Mesenchymal stem cell (in vitro differentiated cells and primary cell): ENCODE data around the gene CDH4.

ENCODE experiments used
- DNase-seq: peaks from one replicate; pipeline ENCODE4 v3.0.0-alpha.2; 2013
- H2AFZ ChIP-seq: one replicate; pipeline ENCODE4 v1.6.1; 2013; ENCODE audit warnings: low read depth, mild to moderate bottlenecking, control low read depth, inconsistent platforms, low read length, moderate library complexity
- H2AK5ac ChIP-seq: 2 replicates; pipeline ENCODE4 v1.6.1; 2013; ENCODE audit warnings: low read length, moderate library complexity, mild to moderate bottlenecking, inconsistent platforms; ENCODE audit not compliant: severe bottlenecking
- H2BK120ac ChIP-seq: one replicate; pipeline ENCODE4 v1.6.1; 2013; ENCODE audit warnings: low read depth, mild to moderate bottlenecking, inconsistent platforms, low read length, moderate library complexity
- H2BK12ac ChIP-seq, 2 experiments: one replicate each; pipeline ENCODE4 v1.6.1; 2013; ENCODE audit warnings: inconsistent platforms in 2 of 2, low read length in 2 of 2, mild to moderate bottlenecking in 2 of 2, moderate library complexity in 2 of 2, control low read depth in 1 of 2
- H2BK15ac ChIP-seq: one replicate; pipeline ENCODE4 v1.6.1; 2013; ENCODE audit warnings: mild to moderate bottlenecking, low read depth, inconsistent platforms; ENCODE audit not compliant: poor library complexity, severe bottlenecking
- H2BK5ac ChIP-seq: 2 replicates; pipeline ENCODE4 v1.6.1; 2013; ENCODE audit warnings: low read depth, mild to moderate bottlenecking, low read length, control low read depth, inconsistent platforms; ENCODE audit not compliant: poor library complexity, severe bottlenecking
- H3K14ac ChIP-seq, 2 experiments: one replicate each; pipeline ENCODE4 v1.6.1; 2013; ENCODE audit warnings: inconsistent platforms in 2 of 2, low read length in 2 of 2, control low read depth in 1 of 2, mild to moderate bottlenecking in 1 of 2, moderate library complexity in 1 of 2
- H3K18ac ChIP-seq, 2 experiments: one replicate each; pipeline ENCODE4 v1.6.1; 2013; ENCODE audit warnings: inconsistent platforms in 2 of 2, low read length in 2 of 2, control low read depth in 1 of 2, low read depth in 1 of 2, mild to moderate bottlenecking in 1 of 2
- H3K23ac ChIP-seq, 2 experiments: one replicate each; pipeline ENCODE4 v1.6.1; 2013; ENCODE audit warnings: inconsistent platforms in 2 of 2, low read length in 2 of 2, mild to moderate bottlenecking in 2 of 2, moderate library complexity in 2 of 2, control low read depth in 1 of 2
- H3K27ac ChIP-seq: 2 replicates; pipeline ENCODE4 v1.5.1; 2013; ENCODE audit warnings: mild to moderate bottlenecking, moderate library complexity, low read length, control low read depth, inconsistent platforms; ENCODE audit not compliant: poor library complexity, severe bottlenecking
- H3K27me3 ChIP-seq, 2 experiments: 2 replicates each; pipeline versions ENCODE4 v1.6.1 to v1.7.0; 2013; ENCODE audit warnings: low read length in 2 of 2, mild to moderate bottlenecking in 2 of 2, moderate library complexity in 2 of 2, control low read depth in 1 of 2, inconsistent platforms in 1 of 2; ENCODE audit not compliant: control insufficient read depth in 1 of 2, insufficient read depth in 1 of 2
- H3K36me3 ChIP-seq, 2 experiments: 2 replicates each; pipeline versions ENCODE4 v1.6.1 to v1.7.0; 2013; ENCODE audit warnings: low read length in 2 of 2, control low read depth in 1 of 2, inconsistent platforms in 1 of 2, low read depth in 1 of 2, mild to moderate bottlenecking in 1 of 2; ENCODE audit not compliant: insufficient read depth in 2 of 2, control insufficient read depth in 1 of 2
- H3K4ac ChIP-seq, 2 experiments: one replicate each; pipeline ENCODE4 v1.6.1; 2013; ENCODE audit warnings: inconsistent platforms in 2 of 2, low read length in 2 of 2, mild to moderate bottlenecking in 2 of 2, moderate library complexity in 2 of 2, control low read depth in 1 of 2, low read depth in 1 of 2
- H3K4me1 ChIP-seq: 2 replicates; pipeline ENCODE4 v1.6.1; 2013; ENCODE audit warnings: low read depth, low read length, control low read depth; ENCODE audit not compliant: control insufficient read depth, insufficient read depth
- H3K4me2 ChIP-seq: 2 replicates; pipeline ENCODE4 v1.6.1; 2013; ENCODE audit warnings: low read length, mild to moderate bottlenecking, inconsistent platforms; ENCODE audit not compliant: poor library complexity, severe bottlenecking
- H3K4me3 ChIP-seq, 2 experiments: 2 replicates each; pipeline versions ENCODE4 v1.5.1 to v1.7.0; 2013; ENCODE audit warnings: low read length in 2 of 2, mild to moderate bottlenecking in 2 of 2, control low read depth in 1 of 2, low read depth in 1 of 2; ENCODE audit not compliant: insufficient read depth in 1 of 2
- H3K79me1 ChIP-seq: replicated peaks from 2 replicates; pipeline ENCODE4 v1.6.1; 2013; ENCODE audit warnings: mild to moderate bottlenecking, control low read depth, low read length, inconsistent platforms; ENCODE audit not compliant: poor library complexity, severe bottlenecking
- H3K9ac ChIP-seq: 2 replicates; pipeline ENCODE4 v1.7.0; 2013; ENCODE audit warnings: mild to moderate bottlenecking, low read length, moderate library complexity
- H3K9me3 ChIP-seq: 2 replicates; pipeline ENCODE4 v1.7.0; 2013; ENCODE audit warnings: mild to moderate bottlenecking, low read length; ENCODE audit not compliant: control insufficient read depth
- H4K8ac ChIP-seq: one replicate; pipeline ENCODE4 v1.6.1; 2013; ENCODE audit warnings: inconsistent platforms, mild to moderate bottlenecking, low read length, moderate library complexity
- H4K91ac ChIP-seq: one replicate; pipeline ENCODE4 v1.6.1; 2013; ENCODE audit warnings: mild to moderate bottlenecking, low read length, inconsistent platforms
- WGBS: methylation state at CpG from one replicate; pipeline ENCODE4 v1.1.7; 2013; ENCODE audit warnings: mixed read lengths; 5-methylcytosine and 5-hydroxymethylcytosine counted together

The CDH4 gene

GRCh38 chr20:61652146-61652545 is 400.1 kb downstream of the CDH4 start:
- H2BK12ac ChIP-seq = no peak overlapping the region
- no peak overlapping the region for H4K8ac ChIP-seq
- no peak overlapping the region for H4K91ac ChIP-seq
- peaks cover 18 to 20% of the 10 kb centered on the region in 2 experiments for H3K27me3 ChIP-seq
- H3K14ac ChIP-seq = no peak overlapping the region
- H3K79me1 ChIP-seq = no peaks in the 10 kb centered on the region
- H3K4me1 ChIP-seq = peaks cover 6% of the 10 kb centered on the region
- H3K4ac ChIP-seq = no peak overlapping the region
- H2BK120ac ChIP-seq = no peak overlapping the region
- no peak for DNase-seq
- no peaks in the 10 kb centered on the region for H3K36me3 ChIP-seq
- no peak overlapping the region for H3K4me3 ChIP-seq
- H2AFZ ChIP-seq = no peak overlapping the region
- no peak overlapping the region for H3K4me2 ChIP-seq
- H3K18ac ChIP-seq = no peak overlapping the region
- no peak overlapping the region for H2AK5ac ChIP-seq
- no peak overlapping the region for H3K23ac ChIP-seq
- no peak overlapping the region for H2BK15ac ChIP-seq
- no peaks in the 10 kb centered on the region for H3K9me3 ChIP-seq
- 98% methylated on average over 7 of the region's 10 CpGs for WGBS
- no peak overlapping the region for H3K9ac ChIP-seq
- H2BK5ac ChIP-seq = no peak overlapping the region
- H3K27ac ChIP-seq = no peak overlapping the region

GRCh38 chr20:61654726-61655125 is 402.7 kb downstream of the CDH4 start:
- no peak overlapping the region for H2BK12ac ChIP-seq
- no peak overlapping the region for H3K18ac ChIP-seq
- peaks cover 3% of the 10 kb centered on the region for H3K4me1 ChIP-seq
- H2BK120ac ChIP-seq = no peak overlapping the region
- H3K23ac ChIP-seq = no peak overlapping the region
- peaks cover 4 to 13% of the 10 kb centered on the region in 2 experiments for H3K27me3 ChIP-seq
- H3K27ac ChIP-seq = no peak overlapping the region
- no peak overlapping the region for H2BK5ac ChIP-seq
- no peaks in the 10 kb centered on the region for H3K9me3 ChIP-seq
- no peak overlapping the region for H3K4ac ChIP-seq
- H3K79me1 ChIP-seq = no peaks in the 10 kb centered on the region
- no peak overlapping the region for H2AK5ac ChIP-seq
- H3K36me3 ChIP-seq = no peaks in the 10 kb centered on the region
- H3K14ac ChIP-seq = no peak overlapping the region
- no peak overlapping the region for H2AFZ ChIP-seq
- H4K8ac ChIP-seq = no peak overlapping the region
- H3K4me2 ChIP-seq = no peak overlapping the region
- H3K9ac ChIP-seq = no peak overlapping the region
- DNase-seq = no peak
- WGBS = 90% methylated on average over 14 of the region's 14 CpGs
- no peak overlapping the region for H4K91ac ChIP-seq
- no peak overlapping the region for H2BK15ac ChIP-seq
- H3K4me3 ChIP-seq = no peak overlapping the region

- WGBS = 92% methylated on average over 10 of the region's 10 CpGs
- Histone ChIP-seq H3K27ac (no peak overlapping the region), H3K79me1 (no peaks in the 10 kb centered on the region), H3K4me3 (no peak overlapping the region), H4K8ac (no peak overlapping the region), H2AK5ac (no peak overlapping the region), H3K4me2 (no peak overlapping the region), H3K9me3 (no peaks in the 10 kb centered on the region), H2BK5ac (no peak overlapping the region), H3K9ac (no peak overlapping the region), H3K23ac (no peak overlapping the region), H2BK15ac (no peak overlapping the region), H3K27me3 (peaks cover 4 to 13% of the 10 kb centered on the region in 2 experiments), H3K14ac (no peak overlapping the region), H2BK120ac (no peak overlapping the region), H3K4ac (no peak overlapping the region), H3K18ac (no peak overlapping the region), H4K91ac (no peak overlapping the region), H3K4me1 (peaks cover 3% of the 10 kb centered on the region), H2AFZ (no peak overlapping the region), H3K36me3 (no peaks in the 10 kb centered on the region), H2BK12ac (no peak overlapping the region)
- no peak for DNase-seq
Observed at GRCh38 chr20:61655591-61655990, 403.5 kb downstream of the CDH4 start.

DNA sequence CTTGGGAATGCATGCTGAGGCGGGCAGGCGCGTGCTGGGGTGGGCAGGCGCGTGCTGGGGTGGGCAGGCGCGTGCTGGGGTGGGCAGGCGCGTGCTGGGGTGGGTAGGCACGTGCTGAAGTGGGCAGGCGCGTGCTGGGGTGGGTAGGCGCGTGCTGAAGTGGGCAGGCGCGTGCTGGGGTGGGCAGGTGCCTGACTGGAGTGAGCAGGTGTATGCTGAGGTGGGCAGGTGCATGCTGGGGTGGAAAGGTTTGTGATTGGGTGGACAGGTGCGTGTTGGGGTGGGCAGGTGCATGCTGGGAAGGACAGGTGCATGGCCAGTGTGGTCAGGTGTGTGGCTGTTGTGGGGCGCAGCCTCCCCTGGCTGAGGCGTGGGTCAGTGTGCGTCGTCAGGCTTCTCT is 404.1 kb downstream of the CDH4 start:
- Histone ChIP-seq H2AK5ac (no peak overlapping the region), H3K14ac (no peak overlapping the region)
- 91% methylated on average over 21 of the region's 21 CpGs for WGBS

More for the DNA sequence above, 404.1 kb downstream of the CDH4 start:
- H3K4me3 ChIP-seq = no peak overlapping the region
- H2AFZ ChIP-seq = no peak overlapping the region
- H3K23ac ChIP-seq = no peak overlapping the region
- no peak overlapping the region for H4K91ac ChIP-seq
- no peak overlapping the region for H2BK15ac ChIP-seq
- H2BK120ac ChIP-seq = no peak overlapping the region
- no peak overlapping the region for H2BK12ac ChIP-seq
- no peak overlapping the region for H2BK5ac ChIP-seq
- H3K79me1 ChIP-seq = no peaks in the 10 kb centered on the region
- H3K27ac ChIP-seq = no peak overlapping the region
- no peak overlapping the region for H3K4me2 ChIP-seq
- no peak overlapping the region for H3K4ac ChIP-seq
- H3K36me3 ChIP-seq = no peaks in the 10 kb centered on the region
- H3K9me3 ChIP-seq = no peaks in the 10 kb centered on the region
- no peak overlapping the region for H3K9ac ChIP-seq
- H4K8ac ChIP-seq = no peak overlapping the region
- H3K27me3 ChIP-seq = peaks cover 1 to 13% of the 10 kb centered on the region in 2 experiments
- no peaks in the 10 kb centered on the region for H3K4me1 ChIP-seq
- no peak overlapping the region for H3K18ac ChIP-seq
- no peak for DNase-seq
